ENCODE results near the gene PACS1. TPM values are rescaled to one million over a fixed set of nuclear protein-coding genes. Genes with fewer than 3 reads are reported as not detected.

The PACS1 gene
- total RNA-seq, result 32.7 and 47.4 TPM in 2 replicates

GRCh38 chr11:66069715-66070603 lies at the start of gene PACS1:
TSS of gene PACS1 (plus strand) at chr11:66070272. CDS start at chr11:66070487, 215 bp downstream.

GRCh38 chr11:66026017-66026529 lies 44.0 kb upstream of the PACS1 start, which contains the start of gene CATSPER1:
TSS of gene CATSPER1 (minus strand) at chr11:66026479. CDS start at chr11:66026379, 100 bp downstream.

GRCh38 chr11:66048547-66049323 lies 21.3 kb upstream of the PACS1 start, which contains the start of gene GAL3ST3:
TSS of gene GAL3ST3 (minus strand) at chr11:66049161. CDS start at chr11:66045415, 3,746 bp downstream.

GRCh38 chr11:66051766-66052663 lies 18.1 kb upstream of the PACS1 start, which contains the start of gene SF3B2:
TSS of gene SF3B2 (plus strand) at chr11:66052364. CDS start at chr11:66052385, 21 bp downstream.

GRCh38 chr11:66268244-66268951 lies 198.3 kb downstream of the PACS1 start, which contains the start of gene RAB1B:
TSS of gene RAB1B (plus strand) at chr11:66268639. CDS start at chr11:66268680, 41 bp downstream.

GRCh38 chr11:66277471-66278362 lies 207.6 kb downstream of the PACS1 start, which contains the start of gene CNIH2:
TSS of gene CNIH2 (plus strand) at chr11:66278175. CDS start at chr11:66278457, 282 bp downstream.

GRCh38 chr11:66288671-66289547 lies 218.8 kb downstream of the PACS1 start, which contains the start of gene YIF1A:
TSS of gene YIF1A (minus strand) at chr11:66289143. CDS start at chr11:66288985, 158 bp downstream.

GRCh38 chr11:66291706-66292542 lies 221.9 kb downstream of the PACS1 start, which contains the start of gene TMEM151A:
TSS of gene TMEM151A (plus strand) at chr11:66291894. CDS start at chr11:66292014, 120 bp downstream.

Other genes with a start within 250 kb of the PACS1 start
- gene SNX32, start 236.3 kb upstream of the PACS1 start, total RNA-seq, result 0.10 and 1.6 TPM in 2 replicates
- 1,256 and 1,560 TPM in 2 replicates for gene CFL1, start 212.1 kb upstream of the PACS1 start, total RNA-seq
- gene MUS81, start 209.8 kb upstream of the PACS1 start, total RNA-seq, result 53.7 and 62.4 TPM in 2 replicates
- 22.2 and 40.2 TPM in 2 replicates for gene EFEMP2, start 197.5 kb upstream of the PACS1 start, total RNA-seq
- 0.33 TPM in 1 of 2 replicates, not detected in the other for gene CTSW, start 190.4 kb upstream of the PACS1 start, total RNA-seq
- gene FIBP, start 181.8 kb upstream of the PACS1 start, total RNA-seq, result 136 and 187 TPM in 2 replicates
- gene CCDC85B, start 179.6 kb upstream of the PACS1 start, total RNA-seq, result 75.8 and 112 TPM in 2 replicates
- 32.1 and 39.5 TPM in 2 replicates for gene FOSL1, start 169.9 kb upstream of the PACS1 start, total RNA-seq
- gene C11orf68, start 151.2 kb upstream of the PACS1 start, total RNA-seq, result 24.7 and 28.1 TPM in 2 replicates
- 108 and 111 TPM in 2 replicates for gene DRAP1, start 150.8 kb upstream of the PACS1 start, total RNA-seq
- gene TSGA10IP, start 124.8 kb upstream of the PACS1 start, total RNA-seq, result not detected in 2 replicates
- gene SART1, start 108.5 kb upstream of the PACS1 start, total RNA-seq, result 29.2 and 33.6 TPM in 2 replicates
- gene EIF1AD, start 68.1 kb upstream of the PACS1 start, total RNA-seq, result 36.3 and 36.4 TPM in 2 replicates
- gene BANF1, start 67.8 kb upstream of the PACS1 start, total RNA-seq, result 29.4 and 35.5 TPM in 2 replicates
- gene CST6, start 58.3 kb upstream of the PACS1 start, total RNA-seq, result not detected in 2 replicates
- 0.10 and 0.33 TPM in 2 replicates for gene CATSPER1, start 43.8 kb upstream of the PACS1 start, total RNA-seq
- 0.65 TPM in 1 of 2 replicates, not detected in the other for gene GAL3ST3, start 21.1 kb upstream of the PACS1 start, total RNA-seq
- 173 and 231 TPM in 2 replicates for gene SF3B2, start 17.9 kb upstream of the PACS1 start, total RNA-seq
- gene KLC2, start 187.4 kb downstream of the PACS1 start, total RNA-seq, result 22.0 and 22.9 TPM in 2 replicates
- 165 and 190 TPM in 2 replicates for gene RAB1B, start 198.4 kb downstream of the PACS1 start, total RNA-seq
- 0.33 TPM in 1 of 2 replicates, not detected in the other for gene CNIH2, start 207.9 kb downstream of the PACS1 start, total RNA-seq
- gene YIF1A, start 218.9 kb downstream of the PACS1 start, total RNA-seq, result 128 and 174 TPM in 2 replicates
- gene TMEM151A, start 221.6 kb downstream of the PACS1 start, total RNA-seq, result not detected in 2 replicates
- gene CD248, start 246.8 kb downstream of the PACS1 start, total RNA-seq, result 0.19 TPM in 1 of 2 replicates, not detected in the other